ENCODE results near the gene ELL2. TPM values are rescaled to one million over a fixed set of nuclear protein-coding genes. Genes with fewer than 3 reads are reported as not detected.
A peak's percentile ranks its signal among the peaks of the same experiment; 100 is the strongest.

The ELL2 gene
- total RNA-seq, 1 donor from 2014 or later: 76.3 TPM

- DNase-seq (ENCODE audit: low read depth) (no peak), FAIRE-seq (no peak)
- Histone ChIP-seq H3K36me3 (ENCODE audit: control insufficient read depth, insufficient read depth, low read length) (no peaks in the 10 kb centered on the region), H3K27me3 (ENCODE audit: control insufficient read depth, insufficient read depth, low read length) (no peaks in the 10 kb centered on the region), H3K4me3 (ENCODE audit: low read depth, low read length) (no peak overlapping the region)
- TF ChIP-seq CTCF (IDR thresholded peaks at IDR 0.05; ENCODE audit: insufficient read depth, low read length, severe bottlenecking): no peak
Observed at GRCh38 chr5:95843733-95844223, 117.9 kb downstream of the ELL2 start.

GRCh38 chr5:95842854-95843544, 118.7 kb downstream of the ELL2 start:
- H3K36me3 ChIP-seq (ENCODE audit: control insufficient read depth, insufficient read depth, low read length): no peaks in the 10 kb centered on the region
- FAIRE-seq (no peak), DNase-seq (ENCODE audit: low read depth) (no peak)
- H3K27me3 ChIP-seq (ENCODE audit: control insufficient read depth, insufficient read depth, low read length): no peaks in the 10 kb centered on the region
- no peak for TF ChIP-seq CTCF (IDR thresholded peaks at IDR 0.05; ENCODE audit: insufficient read depth, low read length, severe bottlenecking)
- H3K4me3 ChIP-seq (ENCODE audit: low read depth, low read length): no peak overlapping the region

GRCh38 chr5:95841914-95842812, 119.5 kb downstream of the ELL2 start:
- peak; percentile 60 for FAIRE-seq
- TF ChIP-seq CTCF (IDR thresholded peaks at IDR 0.05; ENCODE audit: insufficient read depth, low read length, severe bottlenecking): no peak
- H3K36me3 ChIP-seq (ENCODE audit: control insufficient read depth, insufficient read depth, low read length): no peaks in the 10 kb centered on the region
- H3K27me3 ChIP-seq (ENCODE audit: control insufficient read depth, insufficient read depth, low read length): no peaks in the 10 kb centered on the region
- peak; percentile 97 for DNase-seq (ENCODE audit: low read depth)
- H3K4me3 ChIP-seq (ENCODE audit: low read depth, low read length): no peak overlapping the region

- DNase-seq (ENCODE audit: low read depth): no peak
- no peak for TF ChIP-seq CTCF (IDR thresholded peaks at IDR 0.05; ENCODE audit: insufficient read depth, low read length, severe bottlenecking)
- no peak for FAIRE-seq
- no peaks in the 10 kb centered on the region for H3K36me3 ChIP-seq (ENCODE audit: control insufficient read depth, insufficient read depth, low read length)
- no peaks in the 10 kb centered on the region for H3K27me3 ChIP-seq (ENCODE audit: control insufficient read depth, insufficient read depth, low read length)
- H3K4me3 ChIP-seq (ENCODE audit: low read depth, low read length): no peak overlapping the region
Observed at GRCh38 chr5:95840956-95841705, 120.5 kb downstream of the ELL2 start.

- DNase-seq (ENCODE audit: low read depth): peak; percentile 41
- no peak for FAIRE-seq
- H3K36me3 ChIP-seq (ENCODE audit: control insufficient read depth, insufficient read depth, low read length): no peaks in the 10 kb centered on the region
- H3K4me3 ChIP-seq (ENCODE audit: low read depth, low read length): no peak overlapping the region
- TF ChIP-seq CTCF (IDR thresholded peaks at IDR 0.05; ENCODE audit: insufficient read depth, low read length, severe bottlenecking): no peak
- no peaks in the 10 kb centered on the region for H3K27me3 ChIP-seq (ENCODE audit: control insufficient read depth, insufficient read depth, low read length)
Observed at GRCh38 chr5:95839658-95840057, 122.0 kb downstream of the ELL2 start.
